SK-N-MC (cell line): ENCODE results near the gene SNAI1.

Experiments
- EZH2 ChIP-seq: fragments of 200-600 bp; sonication (generic); IDR thresholded peaks from one replicate; pipeline ENCODE4 v1.6.1; 2017; ENCODE audit warnings: antibody characterized with exemption
- FOXP2 ChIP-seq: optimal IDR thresholded peaks from 2 replicates; pipeline ENCODE3; 2011; ENCODE audit warnings: mild to moderate bottlenecking, moderate library complexity; ENCODE audit not compliant: insufficient read depth; ENCODE audit errors: extremely low read length, control extremely low read depth
- POLR2AphosphoS5 ChIP-seq: IDR thresholded peaks from 2 replicates; pipeline ENCODE4 v1.6.1; 2012; ENCODE audit warnings: mild to moderate bottlenecking, low read depth, low read length, borderline replicate concordance

GRCh38 chr20:49942303-49942702, 40.5 kb upstream of the SNAI1 start:
- no peak for TF ChIP-seq POLR2AphosphoS5
- TF ChIP-seq EZH2, result no peak
- TF ChIP-seq FOXP2, result no peak
